AG04450 (cell line): ENCODE data around the gene ZNF827. TPM values are rescaled to one million over a fixed set of nuclear protein-coding genes. Genes with fewer than 3 reads are reported as not detected.

ENCODE experiments used
- CTCF ChIA-PET: fragments of 300-600, 350-600 bp; formaldehyde crosslinking; extraction: SDS; loops from one replicate; lab custom pipeline; 2022; ENCODE audit warnings: antibody characterized with exemption, inconsistent platforms; lab: Charles Lee
- POLR2A ChIA-PET: fragments of 350-600 bp; formaldehyde crosslinking; extraction: SDS; loops from one replicate; lab custom pipeline; 2021; ENCODE audit warnings: antibody characterized with exemption, inconsistent platforms; lab: Yijun Ruan, JAX
- DNase-seq: peaks from one replicate; pipeline ENCODE4 v3.0.0-alpha.2; 2011; ENCODE audit warnings: low read depth, low spot score
- H3K27ac ChIP-seq: one replicate; pipeline ENCODE4 v1.5.1; 2012; ENCODE audit warnings: low read depth, low read length, control low read depth
- H3K27me3 ChIP-seq: one replicate; pipeline ENCODE4 v1.6.0; 2012; ENCODE audit warnings: low read length; ENCODE audit not compliant: control insufficient read depth, insufficient read depth
- H3K4me3 ChIP-seq: 2 replicates; pipeline ENCODE4 v1.5.1; 2011; ENCODE audit warnings: mild to moderate bottlenecking, low read depth, low read length, control low read depth
- H3K9me3 ChIP-seq: 2 replicates; pipeline ENCODE4 v1.5.1; 2012; ENCODE audit warnings: low read length; ENCODE audit not compliant: control insufficient read depth, insufficient read depth
- CTCF ChIP-seq: IDR thresholded peaks from 2 replicates; pipeline ENCODE4 v1.5.1; 2011; ENCODE audit warnings: low read depth, low read length, control low read depth, inconsistent platforms
- polyA plus RNA-seq: library from polyadenylated mRNA; depleted of rRNA; stranded (reverse); fragments of >200 nt; gene quantifications from 2 replicates; pipeline ENCODE4 v1.2.3, GENCODE V29; 2011

The ZNF827 gene
- polyA plus RNA-seq, 1 experiment = 9.8 TPM

GRCh38 chr4:145909773-145910172 lies 28.9 kb downstream of the ZNF827 start:
- DNase-seq = no peak
- Histone ChIP-seq H3K27me3 (no peaks in the 10 kb centered on the region), H3K4me3 (no peak overlapping the region), H3K27ac (no peak overlapping the region), H3K9me3 (no peaks in the 10 kb centered on the region)
- ChIA-PET CTCF (no interaction called here), POLR2A (no interaction called here)
- TF ChIP-seq CTCF = no peak

- POLR2A ChIA-PET = no interaction called here
- Histone ChIP-seq H3K27me3 (no peaks in the 10 kb centered on the region), H3K4me3 (no peak overlapping the region), H3K9me3 (no peaks in the 10 kb centered on the region), H3K27ac (no peak overlapping the region)
- CTCF ChIA-PET = no interaction called here
- no peak for TF ChIP-seq CTCF
- DNase-seq = no peak
These were observed 29.3 kb downstream of the ZNF827 start for GRCh38 chr4:145909281-145909715.

- POLR2A ChIA-PET = no interaction called here
- CTCF ChIA-PET = interaction anchor here (0.9 to 1.2 kb wide), 4 partner anchors 10 to 354 kb away, joined by 3 to 5 read pairs (median 3); no protein-coding TSS in a partner anchor
- no peaks in the 10 kb centered on the region; the same call in 1 of the 2 replicates for H3K9me3 ChIP-seq
These were observed 30.8 kb downstream of the ZNF827 start for GRCh38 chr4:145907812-145908211.

GRCh38 chr4:145907390-145907789 lies 31.2 kb downstream of the ZNF827 start:
- ChIA-PET POLR2A (no interaction called here), CTCF (interaction anchor here (0.9 to 1.8 kb wide), 6 partner anchors 10 to 353 kb away, joined by 3 to 5 read pairs (median 4); no protein-coding TSS in a partner anchor)
- no peak overlapping the region for H3K27ac ChIP-seq
- no peak overlapping the region for H3K4me3 ChIP-seq
- DNase-seq = no peak
- no peaks in the 10 kb centered on the region; the same call in 1 of the 2 replicates for H3K9me3 ChIP-seq
- no peak for TF ChIP-seq CTCF
- H3K27me3 ChIP-seq = no peaks in the 10 kb centered on the region

More at GRCh38 chr4:145907812-145908211, 30.8 kb downstream of the ZNF827 start:
- H3K27me3 ChIP-seq = no peaks in the 10 kb centered on the region
- no peak for DNase-seq
- no peak overlapping the region for H3K4me3 ChIP-seq
- no peak overlapping the region for H3K27ac ChIP-seq
- no peak for TF ChIP-seq CTCF

GRCh38 chr4:145904413-145905177 lies 34.0 kb downstream of the ZNF827 start:
- Histone ChIP-seq H3K27me3 (no peaks in the 10 kb centered on the region), H3K4me3 (no peak overlapping the region), H3K9me3 (no peaks in the 10 kb centered on the region; the same call in 1 of the 2 replicates), H3K27ac (no peak overlapping the region)
- no peak for DNase-seq
- ChIA-PET CTCF (interaction anchor here (0.9 to 1.4 kb wide), 2 partner anchors 329 to 752 kb away, joined by 3 read pairs; no protein-coding TSS in a partner anchor), POLR2A (no interaction called here)
- TF ChIP-seq CTCF = no peak
